HEK293 (cell line): ENCODE results near the gene ANKRD1.
A peak's percentile ranks its signal among the peaks of the same experiment; 100 is the strongest.

Source experiments
- CTCF ChIA-PET: fragments of 350-600 bp; formaldehyde crosslinking; extraction: SDS; loops from one replicate; lab custom pipeline; 2021; ENCODE audit warnings: antibody characterized with exemption; lab: Yijun Ruan, JAX
- POLR2A ChIA-PET: fragments of 300-600 bp; formaldehyde crosslinking; extraction: SDS; loops from one replicate; lab custom pipeline; 2020; ENCODE audit warnings: antibody characterized with exemption, inconsistent platforms; lab: Yijun Ruan, JAX
- H3K27ac ChIP-seq: fragments of 200-500 bp; sonication (Bioruptor generic); 2 replicates; pipeline ENCODE4 v1.5.1; 2014; ENCODE audit warnings: low read depth, low read length, control low read depth, inconsistent platforms; ENCODE audit errors: extremely low read depth
- H3K36me3 ChIP-seq, 2 experiments: fragments of 200-500 bp in 1 of 2; sonication (Bioruptor generic) in 1 of 2; 1 replicate in 1 of 2; 2 replicates in 1 of 2; pipeline ENCODE4 v1.5.1; 2014 to 2017; ENCODE audit warnings: inconsistent platforms in 2 of 2, low read length in 2 of 2; ENCODE audit not compliant: control insufficient read depth in 2 of 2, insufficient read depth in 1 of 2
- H3K4me1 ChIP-seq: fragments of 200-500 bp; sonication (Bioruptor generic); 2 replicates; pipeline ENCODE4 v1.5.1; 2014; ENCODE audit warnings: mild to moderate bottlenecking, low read length, inconsistent platforms; ENCODE audit not compliant: control insufficient read depth, insufficient read depth
- H3K4me3 ChIP-seq: 2 replicates; pipeline ENCODE4 v1.5.1; 2011; ENCODE audit warnings: low read depth, mild to moderate bottlenecking, control low read depth, low read length, moderate library complexity
- H3K9me3 ChIP-seq: fragments of 200-500 bp; sonication (Bioruptor generic); 2 replicates; pipeline ENCODE4 v1.5.1; 2014; ENCODE audit warnings: low read depth, low read length, inconsistent platforms; ENCODE audit not compliant: control insufficient read depth, insufficient read depth
- FEZF1 ChIP-seq: fragments of 450-650 bp; formaldehyde crosslinking; IDR thresholded peaks from 2 replicates; pipeline ENCODE4 v1.5.1; 2016; ENCODE audit warnings: missing biosample characterization, missing genetic modification characterization
- GLI2 ChIP-seq: fragments of 450-650 bp; formaldehyde crosslinking; IDR thresholded peaks from 2 replicates; pipeline ENCODE4; 2017; ENCODE audit warnings: missing biosample characterization, missing genetic modification characterization, low read depth, borderline replicate concordance
- GLI4 ChIP-seq: fragments of 450-650 bp; formaldehyde crosslinking; IDR thresholded peaks from 2 replicates; pipeline ENCODE4 v1.5.1; 2016; ENCODE audit warnings: missing biosample characterization, missing genetic modification characterization
- OVOL3 ChIP-seq: fragments of 450-650 bp; formaldehyde crosslinking; IDR thresholded peaks from 2 replicates; pipeline ENCODE4 v1.5.1; 2016; ENCODE audit warnings: missing biosample characterization, missing genetic modification characterization
- SCRT1 ChIP-seq: fragments of 450-650 bp; formaldehyde crosslinking; IDR thresholded peaks from 2 replicates; pipeline ENCODE4 v1.5.1; 2016; ENCODE audit warnings: missing biosample characterization, missing genetic modification characterization, borderline replicate concordance
- TCF7L2 ChIP-seq: IDR thresholded peaks from 2 replicates; pipeline ENCODE4 v1.6.1; 2011; ENCODE audit warnings: low read depth, mild to moderate bottlenecking, inconsistent platforms, low read length, moderate library complexity, borderline replicate concordance
- WT1 ChIP-seq: fragments of 450-650 bp; formaldehyde crosslinking; IDR thresholded peaks from 2 replicates; pipeline ENCODE4 v1.5.1; 2016; ENCODE audit warnings: missing biosample characterization, missing genetic modification characterization
- YY2 ChIP-seq: fragments of 450-650 bp; formaldehyde crosslinking; IDR thresholded peaks from 2 replicates; pipeline ENCODE4 v1.5.1; 2016; ENCODE audit warnings: missing biosample characterization, missing genetic modification characterization
- ZBTB1 ChIP-seq: fragments of 450-650 bp; formaldehyde crosslinking; IDR thresholded peaks from 2 replicates; pipeline ENCODE4 v1.5.1; 2016; ENCODE audit warnings: missing biosample characterization, missing genetic modification characterization
- ZNF121 ChIP-seq: fragments of 450-650 bp; formaldehyde crosslinking; IDR thresholded peaks from 2 replicates; pipeline ENCODE4 v1.5.1; 2016; ENCODE audit warnings: missing biosample characterization, missing genetic modification characterization
- ZNF23 ChIP-seq: fragments of 450-650 bp; formaldehyde crosslinking; IDR thresholded peaks from 2 replicates; pipeline ENCODE4 v1.5.1; 2016; ENCODE audit warnings: missing biosample characterization, missing genetic modification characterization, borderline replicate concordance
- ZNF239 ChIP-seq: fragments of 450-650 bp; formaldehyde crosslinking; IDR thresholded peaks from 2 replicates; pipeline ENCODE4 v1.5.1; 2016; ENCODE audit warnings: missing biosample characterization, missing genetic modification characterization
- ZNF274 ChIP-seq, 2 experiments: fragments of 200-500 bp in 1 of 2; fragments of 450-650 bp in 1 of 2; sonication (Bioruptor generic) in 1 of 2; formaldehyde crosslinking in 1 of 2; IDR thresholded peaks; 2 replicates each; pipeline versions ENCODE4 v1.5.1 to v1.6.1; 2014 to 2016; ENCODE audit warnings: borderline replicate concordance in 1 of 2, inconsistent platforms in 1 of 2, low read length in 1 of 2, missing biosample characterization in 1 of 2, missing genetic modification characterization in 1 of 2
- ZNF416 ChIP-seq: fragments of 450-650 bp; formaldehyde crosslinking; IDR thresholded peaks from 2 replicates; pipeline ENCODE4 v1.5.1; 2016; ENCODE audit warnings: missing biosample characterization, missing genetic modification characterization
- ZNF433 ChIP-seq: fragments of 450-650 bp; formaldehyde crosslinking; IDR thresholded peaks from 2 replicates; pipeline ENCODE4 v1.5.1; 2016; ENCODE audit warnings: missing biosample characterization, missing genetic modification characterization, low read depth
- ZNF518A ChIP-seq: fragments of 450-650 bp; formaldehyde crosslinking; conservative IDR thresholded peaks from 2 replicates; pipeline ENCODE4 v1.5.1; 2016; ENCODE audit warnings: low read depth, missing biosample characterization, missing genetic modification characterization
- ZNF555 ChIP-seq: fragments of 450-650 bp; formaldehyde crosslinking; conservative IDR thresholded peaks from 2 replicates; pipeline ENCODE4 v1.5.1; 2017; ENCODE audit warnings: missing biosample characterization, mild to moderate bottlenecking, missing genetic modification characterization, inconsistent platforms
- ZNF561 ChIP-seq: fragments of 450-650 bp; IDR thresholded peaks from 2 replicates; pipeline ENCODE4 v1.5.1; 2018; ENCODE audit warnings: missing biosample characterization, missing genetic modification characterization, borderline replicate concordance
- ZNF596 ChIP-seq: fragments of 450-650 bp; IDR thresholded peaks from 2 replicates; pipeline ENCODE4 v1.5.0; 2018; ENCODE audit warnings: missing biosample characterization, mild to moderate bottlenecking, missing genetic modification characterization, moderate library complexity
- ZNF600 ChIP-seq: fragments of 450-650 bp; formaldehyde crosslinking; IDR thresholded peaks from 2 replicates; pipeline ENCODE4 v1.5.1; 2016; ENCODE audit warnings: missing biosample characterization, missing genetic modification characterization
- ZNF747 ChIP-seq: fragments of 450-650 bp; formaldehyde crosslinking; IDR thresholded peaks from 2 replicates; pipeline ENCODE4 v1.5.1; 2016; ENCODE audit warnings: missing biosample characterization, missing genetic modification characterization
- ZNF791 ChIP-seq: fragments of 450-650 bp; formaldehyde crosslinking; IDR thresholded peaks from 2 replicates; pipeline ENCODE4 v1.5.1; 2016; ENCODE audit warnings: missing biosample characterization, missing genetic modification characterization
- ZNF837 ChIP-seq: fragments of 450-650 bp; formaldehyde crosslinking; IDR thresholded peaks from 2 replicates; pipeline ENCODE4 v1.5.1; 2016; ENCODE audit warnings: missing biosample characterization, missing genetic modification characterization
- ZSCAN30 ChIP-seq: fragments of 450-650 bp; IDR thresholded peaks from 2 replicates; pipeline ENCODE4 v1.5.1; 2018; ENCODE audit warnings: missing biosample characterization, mild to moderate bottlenecking, missing genetic modification characterization, moderate library complexity
- ZXDB ChIP-seq: fragments of 450-650 bp; formaldehyde crosslinking; IDR thresholded peaks from 2 replicates; pipeline ENCODE4 v1.5.1; 2016; ENCODE audit warnings: missing biosample characterization, missing genetic modification characterization
- TF ChIP-seq, protein P1 (sequence below): fragments of 450-650 bp; formaldehyde crosslinking; IDR thresholded peaks from 2 replicates; pipeline ENCODE4 v1.5.1; 2017; ENCODE audit warnings: missing biosample characterization, missing genetic modification characterization
- TF ChIP-seq, protein P2 (sequence below): fragments of 450-650 bp; IDR thresholded peaks from 2 replicates; pipeline ENCODE4 v1.5.1; 2018; ENCODE audit warnings: missing biosample characterization, mild to moderate bottlenecking, missing genetic modification characterization
- TF ChIP-seq, protein P3 (sequence below): fragments of 450-650 bp; formaldehyde crosslinking; IDR thresholded peaks from 2 replicates; pipeline ENCODE4 v1.5.1; 2016; ENCODE audit warnings: missing biosample characterization, missing genetic modification characterization

ANKRD1 gene

GRCh38 chr10:90920986-90921666 lies at the start of gene ANKRD1:
TSS of gene ANKRD1 (minus strand) at chr10:90921087. CDS start at chr10:90921027, 60 bp downstream.
- Histone ChIP-seq H3K4me3 (peak within 1 kb of the TSS; percentile 37), H3K36me3 (no peaks in the 10 kb centered on the region), H3K27ac (no peak within 1 kb of the TSS), H3K4me1 (peaks cover 6% of the 10 kb centered on the region; the same call in 1 of the 2 replicates), H3K9me3 (no peaks in the 10 kb centered on the region)
- ChIA-PET POLR2A (interaction anchor here (0.5 to 3.0 kb wide), 9 partner anchors 9 to 49 kb away, joined by 3 to 29 read pairs (median 3); no protein-coding TSS in a partner anchor), CTCF (interaction anchor here (0.6 to 2.7 kb wide), 7 partner anchors 9 to 1923 kb away, joined by 3 to 16 read pairs (median 5); no protein-coding TSS in a partner anchor)
- TF ChIP-seq ZSCAN30 (no peak), ZNF600 (tag by site-specific recombination) (peak; percentile 70), GLI4 (tag by site-specific recombination) (no peak), YY2 (tag by site-specific recombination) (no peak), ZXDB (peak; percentile 51; the same call in 1 of the 2 replicates), OVOL3 (tag by site-specific recombination) (no peak), ZNF518A (no peak), TCF7L2 (no peak), ZNF791 (tag by site-specific recombination) (no peak), ZNF555 (tag by site-specific recombination) (no peak), FEZF1 (tag by site-specific recombination) (peak; percentile 43; the same call in 1 of the 2 replicates), ZNF23 (tag by site-specific recombination) (no peak), ZNF121 (no peak), ZNF837 (no peak), ZNF239 (tag by site-specific recombination) (no peak), ZNF747 (no peak), ZNF561 (tag by site-specific recombination) (no peak), ZNF274 (IDR thresholded peaks at IDR 0.05; ENCODE audit: low read length) (no peak), ZNF274 (tag by site-specific recombination; IDR thresholded peaks at IDR 0.05; ENCODE audit: borderline replicate concordance) (no peak), SCRT1 (tag by site-specific recombination) (no peak), ZNF433 (tag by site-specific recombination) (no peak), ZNF416 (no peak), WT1 (tag by site-specific recombination) (peak; percentile 49; the same call in 1 of the 2 replicates), ZNF596 (tag by site-specific recombination) (no peak), ZBTB1 (no peak), GLI2 (tag by site-specific recombination) (no peak)
- TF ChIP-seq, protein P1, sequence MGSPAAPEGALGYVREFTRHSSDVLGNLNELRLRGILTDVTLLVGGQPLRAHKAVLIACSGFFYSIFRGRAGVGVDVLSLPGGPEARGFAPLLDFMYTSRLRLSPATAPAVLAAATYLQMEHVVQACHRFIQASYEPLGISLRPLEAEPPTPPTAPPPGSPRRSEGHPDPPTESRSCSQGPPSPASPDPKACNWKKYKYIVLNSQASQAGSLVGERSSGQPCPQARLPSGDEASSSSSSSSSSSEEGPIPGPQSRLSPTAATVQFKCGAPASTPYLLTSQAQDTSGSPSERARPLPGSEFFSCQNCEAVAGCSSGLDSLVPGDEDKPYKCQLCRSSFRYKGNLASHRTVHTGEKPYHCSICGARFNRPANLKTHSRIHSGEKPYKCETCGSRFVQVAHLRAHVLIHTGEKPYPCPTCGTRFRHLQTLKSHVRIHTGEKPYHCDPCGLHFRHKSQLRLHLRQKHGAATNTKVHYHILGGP (tag by site-specific recombination): no peak
- TF ChIP-seq, protein P2, sequence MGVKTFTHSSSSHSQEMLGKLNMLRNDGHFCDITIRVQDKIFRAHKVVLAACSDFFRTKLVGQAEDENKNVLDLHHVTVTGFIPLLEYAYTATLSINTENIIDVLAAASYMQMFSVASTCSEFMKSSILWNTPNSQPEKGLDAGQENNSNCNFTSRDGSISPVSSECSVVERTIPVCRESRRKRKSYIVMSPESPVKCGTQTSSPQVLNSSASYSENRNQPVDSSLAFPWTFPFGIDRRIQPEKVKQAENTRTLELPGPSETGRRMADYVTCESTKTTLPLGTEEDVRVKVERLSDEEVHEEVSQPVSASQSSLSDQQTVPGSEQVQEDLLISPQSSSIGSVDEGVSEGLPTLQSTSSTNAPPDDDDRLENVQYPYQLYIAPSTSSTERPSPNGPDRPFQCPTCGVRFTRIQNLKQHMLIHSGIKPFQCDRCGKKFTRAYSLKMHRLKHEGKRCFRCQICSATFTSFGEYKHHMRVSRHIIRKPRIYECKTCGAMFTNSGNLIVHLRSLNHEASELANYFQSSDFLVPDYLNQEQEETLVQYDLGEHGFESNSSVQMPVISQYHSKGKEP (tag by site-specific recombination): no peak
- TF ChIP-seq, protein P3, sequence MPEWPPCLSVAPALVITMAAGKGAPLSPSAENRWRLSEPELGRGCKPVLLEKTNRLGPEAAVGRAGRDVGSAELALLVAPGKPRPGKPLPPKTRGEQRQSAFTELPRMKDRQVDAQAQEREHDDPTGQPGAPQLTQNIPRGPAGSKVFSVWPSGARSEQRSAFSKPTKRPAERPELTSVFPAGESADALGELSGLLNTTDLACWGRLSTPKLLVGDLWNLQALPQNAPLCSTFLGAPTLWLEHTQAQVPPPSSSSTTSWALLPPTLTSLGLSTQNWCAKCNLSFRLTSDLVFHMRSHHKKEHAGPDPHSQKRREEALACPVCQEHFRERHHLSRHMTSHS: no peak
